NCI-H146 treated with DMSO at 0.1 percent for 48 hours (cell line): ENCODE data around the gene IGF1R.

Source experiments
- DNase-seq: peaks from one replicate; lab custom pipeline; 2025; ENCODE audit not compliant: unreplicated experiment; lab: John Stamatoyannopoulos, UW

IGF1R gene

GRCh38 chr15:98724048-98724447, 75.7 kb downstream of the IGF1R start:
- no peak for DNase-seq

- no peak for DNase-seq
Measured at GRCh38 chr15:98724494-98724893, 76.2 kb downstream of the IGF1R start.

GRCh38 chr15:98725874-98726273, 77.5 kb downstream of the IGF1R start:
- DNase-seq = no peak

- no peak for DNase-seq
Measured at GRCh38 chr15:98727115-98728040, 79.0 kb downstream of the IGF1R start.

GRCh38 chr15:98728082-98728810, 79.9 kb downstream of the IGF1R start:
- DNase-seq = no peak

GRCh38 chr15:98728811-98729160, 80.4 kb downstream of the IGF1R start:
- no peak for DNase-seq

- DNase-seq = no peak
Measured at GRCh38 chr15:98729446-98730042, 81.2 kb downstream of the IGF1R start.

- DNase-seq = no peak
Measured at GRCh38 chr15:98730860-98731711, 82.7 kb downstream of the IGF1R start.

- no peak for DNase-seq
Measured at GRCh38 chr15:98731712-98732450, 83.5 kb downstream of the IGF1R start.

GRCh38 chr15:98733098-98733497, 84.8 kb downstream of the IGF1R start:
- no peak for DNase-seq

- no peak for DNase-seq
Measured at GRCh38 chr15:98734466-98735199, 86.3 kb downstream of the IGF1R start.

GRCh38 chr15:98735304-98735703, 87.0 kb downstream of the IGF1R start:
- no peak for DNase-seq

- DNase-seq = no peak
Measured at GRCh38 chr15:98735895-98736617, 87.7 kb downstream of the IGF1R start.

GRCh38 chr15:98737159-98737558, 88.8 kb downstream of the IGF1R start:
- DNase-seq = no peak

- no peak for DNase-seq
Measured at GRCh38 chr15:98737721-98738120, 89.4 kb downstream of the IGF1R start.

GRCh38 chr15:98738689-98739401, 90.5 kb downstream of the IGF1R start:
- no peak for DNase-seq

- no peak for DNase-seq
Measured at GRCh38 chr15:98740295-98740694, 92.0 kb downstream of the IGF1R start.

- no peak for DNase-seq
Measured at GRCh38 chr15:98740963-98741362, 92.6 kb downstream of the IGF1R start.
